Endothelial cell of umbilical vein (primary cell): ENCODE data around the gene ADGRL3. TPM values are rescaled to one million over a fixed set of nuclear protein-coding genes. Genes with fewer than 3 reads are reported as not detected.

Source experiments
- BruUV-seq: library from RNA; stranded (reverse); fragments of 400-500 nt; replicated peaks from 2 replicates; lab custom pipeline; 2021; lab: Mats Ljungman, UMichigan
- CTCF ChIA-PET: fragments of 300-600, 350-600 bp; sonication (Branson Sonifier 250); formaldehyde crosslinking; loops from one replicate; lab custom pipeline; 2021; ENCODE audit warnings: antibody characterized with exemption, inconsistent platforms; lab: Charles Lee
- POLR2A ChIA-PET: fragments of 300-600, 350-600 bp; sonication (Branson Sonifier 250); formaldehyde crosslinking; loops from one replicate; lab custom pipeline; 2021; ENCODE audit warnings: antibody characterized with exemption, inconsistent platforms; lab: Charles Lee
- DNase-seq: peaks from one replicate; pipeline ENCODE4 v3.0.0-alpha.2; 2011; ENCODE audit warnings: low read depth, low spot score
- FAIRE-seq: peaks from 2 replicates; lab custom pipeline; 2011; peaks lifted over from hg19 to GRCh38; lab: Jason Lieb, UNC
- H2AFZ ChIP-seq: 2 replicates; pipeline ENCODE4 v1.6.0; 2012; ENCODE audit warnings: low read depth, low read length, control low read depth, inconsistent platforms
- H3K27ac ChIP-seq: 2 replicates; pipeline ENCODE4 v1.5.1; 2011; ENCODE audit warnings: low read depth, mild to moderate bottlenecking, control low read depth, low read length, moderate library complexity; ENCODE audit not compliant: insufficient read depth
- H3K27me3 ChIP-seq, 2 experiments: 2 replicates each; pipeline versions ENCODE4 v1.6.0 to v1.6.1; 2011; ENCODE audit warnings: low read length in 2 of 2, mixed read lengths in 1 of 2; ENCODE audit not compliant: control insufficient read depth in 2 of 2, insufficient read depth in 2 of 2
- H3K36me3 ChIP-seq, 2 experiments: 2 replicates in 1 of 2; 3 replicates in 1 of 2; pipeline ENCODE4 v1.5.1; 2011; ENCODE audit warnings: low read length in 2 of 2, mild to moderate bottlenecking in 1 of 2, moderate library complexity in 1 of 2; ENCODE audit not compliant: control insufficient read depth in 2 of 2, insufficient read depth in 2 of 2; ENCODE audit errors: extremely low read depth in 1 of 2
- H3K4me1 ChIP-seq: 3 replicates; pipeline ENCODE4 v1.5.1; 2011; ENCODE audit warnings: mild to moderate bottlenecking, low read length; ENCODE audit not compliant: control insufficient read depth, insufficient read depth; ENCODE audit errors: extremely low read depth
- H3K4me2 ChIP-seq: 2 replicates; pipeline ENCODE4 v1.6.1; 2011; ENCODE audit warnings: low read length, control low read depth, mixed read lengths; ENCODE audit not compliant: insufficient read depth
- H3K4me3 ChIP-seq, 3 experiments: fragments of 200-600 bp in 1 of 3; sonication (generic), shearing (Covaris generic) in 1 of 3; replicated peaks in 1 of 3; 2 replicates each; pipeline ENCODE4 v1.5.1; 2011 to 2016; ENCODE audit warnings: control low read depth in 3 of 3, low read length in 3 of 3, mild to moderate bottlenecking in 2 of 3, inconsistent platforms in 1 of 3, low read depth in 1 of 3, moderate library complexity in 1 of 3; ENCODE audit not compliant: insufficient read depth in 1 of 3
- H3K79me2 ChIP-seq: 2 replicates; pipeline ENCODE4 v1.6.0; 2012; ENCODE audit warnings: low read length, inconsistent platforms; ENCODE audit not compliant: control insufficient read depth, insufficient read depth
- H3K9ac ChIP-seq: replicated peaks from 2 replicates; pipeline ENCODE3; 2011; ENCODE audit warnings: low read length, control low read depth; ENCODE audit not compliant: insufficient read depth; ENCODE audit errors: extremely low read depth
- H3K9me1 ChIP-seq: replicated peaks from 3 replicates; pipeline ENCODE4 v1.6.0; 2011; ENCODE audit warnings: mild to moderate bottlenecking, low read length; ENCODE audit not compliant: control insufficient read depth, insufficient read depth; ENCODE audit errors: extremely low read depth
- H3K9me3 ChIP-seq: replicated peaks from 2 replicates; pipeline ENCODE4 v1.5.1; 2012; ENCODE audit warnings: low read length, inconsistent platforms; ENCODE audit not compliant: control insufficient read depth, insufficient read depth
- H4K20me1 ChIP-seq: replicated peaks from 2 replicates; pipeline ENCODE3; 2011; ENCODE audit warnings: mild to moderate bottlenecking, low read length; ENCODE audit not compliant: control insufficient read depth, insufficient read depth; ENCODE audit errors: extremely low read depth
- EZH2 ChIP-seq: IDR thresholded peaks from 2 replicates; pipeline ENCODE4 v1.6.1; 2012; ENCODE audit warnings: borderline replicate concordance, low read depth, mild to moderate bottlenecking, moderate library complexity, low read length, inconsistent platforms; ENCODE audit not compliant: severe bottlenecking
- FOS ChIP-seq: IDR thresholded peaks from 2 replicates; pipeline ENCODE4 v1.6.1; 2011; ENCODE audit warnings: mild to moderate bottlenecking, low read length, moderate library complexity, borderline replicate concordance; ENCODE audit not compliant: insufficient read depth
- GATA2 ChIP-seq: IDR thresholded peaks from 2 replicates; pipeline ENCODE4 v1.7.0; 2011; ENCODE audit warnings: low read depth, mild to moderate bottlenecking, moderate library complexity, mixed read lengths, low read length; ENCODE audit not compliant: insufficient read length, insufficient read depth
- JUN ChIP-seq: IDR thresholded peaks from 2 replicates; pipeline ENCODE4 v1.6.1; 2011; ENCODE audit warnings: borderline replicate concordance, low read depth; ENCODE audit not compliant: insufficient read length, insufficient read depth
- MYC ChIP-seq: IDR thresholded peaks from one replicate; pipeline ENCODE4 v1.6.1; 2011; ENCODE audit warnings: mild to moderate bottlenecking, low read depth, low read length
- POLR2A ChIP-seq: IDR thresholded peaks from 2 replicates; pipeline ENCODE4 v1.6.1; 2012; ENCODE audit warnings: low read depth, mild to moderate bottlenecking, control low read depth, low read length
- POLR2AphosphoS5 ChIP-seq: IDR thresholded peaks from 2 replicates; pipeline ENCODE4 v1.6.1; 2012; ENCODE audit warnings: low read depth, mild to moderate bottlenecking, control low read depth, low read length, moderate library complexity; ENCODE audit not compliant: insufficient read depth
- dilution Hi-C: fragments of 300-500 bp; cut with MboI; formaldehyde crosslinking; loops from one replicate; pipeline ENCODE4 v1.15.0; 2019; ENCODE audit warnings: low sequenced_read_pairs; ENCODE audit not compliant: extremely low pct_ligation_motif_present
- intact Hi-C: fragments of 100-400 bp; cut with micrococcal nuclease; formaldehyde crosslinking; loops from one replicate; pipeline ENCODE4 v1.10.0; 2022
- polyA plus RNA-seq, 4 experiments: library from polyadenylated mRNA; depleted of rRNA in 3 of 4; stranded (reverse) in 3 of 4; unstranded in 1 of 4; fragments of >200 nt; gene quantifications; 2 replicates each; pipeline versions ENCODE4 v1.2.1 to v1.2.3, GENCODE V29; 2011 to 2012; ENCODE audit warnings: missing spikeins in 1 of 4
- total RNA-seq: library from RNA; stranded (reverse); gene quantifications from 2 replicates; pipeline ENCODE4 v1.2.3, GENCODE V29; 2021
- TF ChIP-seq, protein P1 (sequence below), 2 donors: IDR thresholded peaks; 1 replicate in 1 of 2; 2 replicates in 1 of 2; pipeline ENCODE4 v1.5.1; 2011; ENCODE audit warnings: low read length in 2 of 2, mild to moderate bottlenecking in 2 of 2, moderate library complexity in 2 of 2, control low read depth in 1 of 2, inconsistent platforms in 1 of 2, low read depth in 1 of 2; ENCODE audit not compliant: insufficient read depth in 1 of 2; ENCODE audit errors: extremely low read depth in 1 of 2
- TF ChIP-seq, protein P2 (sequence below): IDR thresholded peaks from 2 replicates; pipeline ENCODE4 v1.6.1; 2011; ENCODE audit not compliant: insufficient read depth, insufficient read length

Gene ADGRL3
- total and polyA plus RNA-seq, 2 donors (not counting 3 experiments of a cell fraction or from before 2014, with no cell fraction given), result not detected

DNA sequence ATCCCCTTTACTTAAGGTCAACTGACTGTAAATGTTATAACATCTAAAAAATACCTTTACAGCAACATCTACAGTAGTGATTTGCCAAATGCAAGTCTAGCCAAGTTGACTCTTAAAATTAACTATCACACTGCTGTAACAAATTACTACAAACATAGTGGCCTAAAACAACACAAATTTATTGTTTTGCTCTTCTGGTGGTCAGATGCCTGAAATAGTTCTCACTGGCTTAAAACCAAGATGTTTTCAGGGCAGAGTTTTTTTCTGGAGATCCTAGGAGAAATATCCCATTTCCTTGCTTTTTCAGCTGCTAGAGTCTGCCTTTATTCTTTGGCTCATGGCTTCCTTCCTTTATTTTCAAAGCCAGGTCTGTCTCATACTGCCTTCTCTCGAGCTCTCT is 120.5 kb downstream of the ADGRL3 start:
- Histone ChIP-seq H2AFZ (no peak overlapping the region), H3K4me2 (no peak overlapping the region), H4K20me1 (no peaks in the 10 kb centered on the region), H3K27ac (no peak overlapping the region), H3K9me3 (no peaks in the 10 kb centered on the region), H3K4me3 (no peak overlapping the region), H3K9ac (no peak overlapping the region), H3K4me1 (no peaks in the 10 kb centered on the region), H3K27me3 (no peaks in the 10 kb centered on the region), H3K79me2 (no peaks in the 10 kb centered on the region), H3K36me3 (no peaks in the 10 kb centered on the region), H3K9me1 (no peaks in the 10 kb centered on the region)
- no TSS peak for BruUV-seq
- TF ChIP-seq MYC (no peak), POLR2A (no peak), EZH2 (no peak), JUN (no peak), POLR2AphosphoS5 (no peak), GATA2 (no peak), FOS (no peak)
- TF ChIP-seq, protein P1, sequence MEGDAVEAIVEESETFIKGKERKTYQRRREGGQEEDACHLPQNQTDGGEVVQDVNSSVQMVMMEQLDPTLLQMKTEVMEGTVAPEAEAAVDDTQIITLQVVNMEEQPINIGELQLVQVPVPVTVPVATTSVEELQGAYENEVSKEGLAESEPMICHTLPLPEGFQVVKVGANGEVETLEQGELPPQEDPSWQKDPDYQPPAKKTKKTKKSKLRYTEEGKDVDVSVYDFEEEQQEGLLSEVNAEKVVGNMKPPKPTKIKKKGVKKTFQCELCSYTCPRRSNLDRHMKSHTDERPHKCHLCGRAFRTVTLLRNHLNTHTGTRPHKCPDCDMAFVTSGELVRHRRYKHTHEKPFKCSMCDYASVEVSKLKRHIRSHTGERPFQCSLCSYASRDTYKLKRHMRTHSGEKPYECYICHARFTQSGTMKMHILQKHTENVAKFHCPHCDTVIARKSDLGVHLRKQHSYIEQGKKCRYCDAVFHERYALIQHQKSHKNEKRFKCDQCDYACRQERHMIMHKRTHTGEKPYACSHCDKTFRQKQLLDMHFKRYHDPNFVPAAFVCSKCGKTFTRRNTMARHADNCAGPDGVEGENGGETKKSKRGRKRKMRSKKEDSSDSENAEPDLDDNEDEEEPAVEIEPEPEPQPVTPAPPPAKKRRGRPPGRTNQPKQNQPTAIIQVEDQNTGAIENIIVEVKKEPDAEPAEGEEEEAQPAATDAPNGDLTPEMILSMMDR (IDR thresholded peaks at IDR 0.05; ENCODE audit: extremely low read depth in 1 of 2, insufficient read depth in 1 of 2, low read depth in 1 of 2, low read length in 2 of 2), result no peak
- TF ChIP-seq, protein P2, sequence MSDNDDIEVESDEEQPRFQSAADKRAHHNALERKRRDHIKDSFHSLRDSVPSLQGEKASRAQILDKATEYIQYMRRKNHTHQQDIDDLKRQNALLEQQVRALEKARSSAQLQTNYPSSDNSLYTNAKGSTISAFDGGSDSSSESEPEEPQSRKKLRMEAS, result no peak
- FAIRE-seq (no peak), DNase-seq (no peak)
- intact Hi-C loops, result no loop called here
- CTCF ChIA-PET, result no interaction called here
- dilution Hi-C loops, result no loop called here
- POLR2A ChIA-PET, result no interaction called here
